CD4-positive, alpha-beta T cell (primary cell): ENCODE measurements around the gene MYO9A. TPM values are rescaled to one million over a fixed set of nuclear protein-coding genes. Genes with fewer than 3 reads are reported as not detected.

ENCODE experiments used
- ATAC-seq: fragments of 200-7000 bp; cut with Tn5 transposase; one replicate; pipeline ENCODE4 v1.10.0; 2022; ENCODE audit warnings: mild to moderate bottlenecking; ENCODE audit not compliant: poor library complexity
- CTCF ChIA-PET: fragments of 350-600 bp; sonication (Branson Sonifier 250); formaldehyde crosslinking; loops from one replicate; lab custom pipeline; 2021; ENCODE audit warnings: antibody characterized with exemption, inconsistent platforms; lab: Charles Lee
- POLR2A ChIA-PET: fragments of 350-600 bp; sonication (Branson Sonifier 250); formaldehyde crosslinking; loops from one replicate; lab custom pipeline; 2021; ENCODE audit warnings: antibody characterized with exemption, inconsistent platforms; lab: Charles Lee
- DNase-seq, 14 experiments: peaks; one replicate each; pipeline ENCODE4 v3.0.0-alpha.2; 2013 to 2020; ENCODE audit warnings: mixed read lengths in 2 of 14
- H3K27ac ChIP-seq, 2 donors: one replicate each; pipeline versions ENCODE4 v1.5.1 to v1.7.0; 2013; ENCODE audit warnings: low read length in 2 of 2, low read depth in 1 of 2, mild to moderate bottlenecking in 1 of 2
- H3K27me3 ChIP-seq, 2 experiments: 1 replicate in 1 of 2; 2 replicates in 1 of 2; pipeline versions ENCODE4 v1.6.1 to v1.7.0; 2013; ENCODE audit warnings: low read length in 2 of 2, control low read depth in 1 of 2, mild to moderate bottlenecking in 1 of 2, moderate library complexity in 1 of 2; ENCODE audit not compliant: insufficient read depth in 2 of 2, control insufficient read depth in 1 of 2
- H3K36me3 ChIP-seq: one replicate; pipeline ENCODE4 v1.6.1; 2013; ENCODE audit warnings: low read length, control low read depth; ENCODE audit not compliant: insufficient read depth
- H3K4me1 ChIP-seq: one replicate; pipeline ENCODE4 v1.6.1; 2013; ENCODE audit warnings: low read length, control low read depth; ENCODE audit not compliant: insufficient read depth
- H3K4me3 ChIP-seq: one replicate; pipeline ENCODE4 v1.5.1; 2013; ENCODE audit warnings: mild to moderate bottlenecking, low read length, moderate library complexity
- H3K9me3 ChIP-seq, 2 experiments: 1 replicate in 1 of 2; 2 replicates in 1 of 2; pipeline versions ENCODE4 v1.6.1 to v1.7.0; 2013; ENCODE audit warnings: low read length in 2 of 2, mild to moderate bottlenecking in 2 of 2, control low read depth in 1 of 2, moderate library complexity in 1 of 2; ENCODE audit not compliant: control insufficient read depth in 1 of 2, insufficient read depth in 1 of 2
- H3K27ac Mint-ChIP-seq: one replicate; pipeline ENCODE4 v1.8.0; 2020; ENCODE audit warnings: mixed read lengths
- H3K27me3 Mint-ChIP-seq: one replicate; pipeline ENCODE4 v1.8.0; 2021; ENCODE audit warnings: mixed read lengths
- H3K36me3 Mint-ChIP-seq: one replicate; pipeline ENCODE4 v1.8.0; 2021; ENCODE audit warnings: low read depth, mixed read lengths
- H3K4me1 Mint-ChIP-seq: one replicate; pipeline ENCODE4 v1.8.0; 2021; ENCODE audit warnings: low read depth, mixed read lengths
- H3K4me3 Mint-ChIP-seq: one replicate; pipeline ENCODE4 v1.8.0; 2020; ENCODE audit warnings: mild to moderate bottlenecking, mixed read lengths
- H3K9me3 Mint-ChIP-seq: one replicate; pipeline ENCODE4 v1.8.0; 2020; ENCODE audit warnings: mixed read lengths
- intact Hi-C, 2 experiments: fragments of 100-400 bp; cut with DNase I in 1 of 2; cut with micrococcal nuclease in 1 of 2; formaldehyde crosslinking; loops; one replicate each; pipeline versions ENCODE4 v1.15.1 to v1.9.0; 2023 to 2025; cut with DNase I, micrococcal nuclease
- total RNA-seq, 174 experiments: library from RNA in 2 of 174; stranded (reverse) in 2 of 174; gene quantifications; one replicate each; pipeline ENCODE4 v1.2.3 and lab custom pipeline; 2021 to 2026
- TF ChIP-seq, protein P1 (sequence below): fragments of 200-600 bp; IDR thresholded peaks from one replicate; pipeline ENCODE4 v1.8.0; 2022; ENCODE audit warnings: antibody characterized with exemption, mild to moderate bottlenecking

The MYO9A gene
- total RNA-seq, 2 experiments from 2014 or later: 23.4 to 29.1 TPM

DNA sequence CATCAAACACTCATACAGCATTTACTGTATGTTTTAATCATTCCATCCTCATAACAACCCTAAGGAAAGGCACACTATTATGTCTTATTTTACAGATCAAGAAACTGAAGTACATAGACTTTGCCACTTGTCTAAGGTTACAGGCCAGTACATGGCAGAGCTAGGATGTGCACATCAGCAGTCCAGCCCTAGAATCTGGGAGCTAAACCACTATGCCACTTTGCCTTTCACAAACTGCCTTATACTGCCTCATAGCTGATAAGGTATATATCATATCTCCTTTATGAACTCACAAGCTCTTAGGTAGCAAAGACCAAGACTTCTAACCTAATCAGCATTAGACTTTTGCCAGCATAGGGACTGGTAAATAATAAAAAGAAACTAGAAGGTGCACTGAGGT is 49.1 kb downstream of the MYO9A start:
- no peaks in the 10 kb centered on the region for H3K27me3 ChIP-seq
- H3K27me3 Mint-ChIP-seq: no peaks in the 10 kb centered on the region
- H3K9me3 Mint-ChIP-seq: no peaks in the 10 kb centered on the region
- TF ChIP-seq, protein P1, sequence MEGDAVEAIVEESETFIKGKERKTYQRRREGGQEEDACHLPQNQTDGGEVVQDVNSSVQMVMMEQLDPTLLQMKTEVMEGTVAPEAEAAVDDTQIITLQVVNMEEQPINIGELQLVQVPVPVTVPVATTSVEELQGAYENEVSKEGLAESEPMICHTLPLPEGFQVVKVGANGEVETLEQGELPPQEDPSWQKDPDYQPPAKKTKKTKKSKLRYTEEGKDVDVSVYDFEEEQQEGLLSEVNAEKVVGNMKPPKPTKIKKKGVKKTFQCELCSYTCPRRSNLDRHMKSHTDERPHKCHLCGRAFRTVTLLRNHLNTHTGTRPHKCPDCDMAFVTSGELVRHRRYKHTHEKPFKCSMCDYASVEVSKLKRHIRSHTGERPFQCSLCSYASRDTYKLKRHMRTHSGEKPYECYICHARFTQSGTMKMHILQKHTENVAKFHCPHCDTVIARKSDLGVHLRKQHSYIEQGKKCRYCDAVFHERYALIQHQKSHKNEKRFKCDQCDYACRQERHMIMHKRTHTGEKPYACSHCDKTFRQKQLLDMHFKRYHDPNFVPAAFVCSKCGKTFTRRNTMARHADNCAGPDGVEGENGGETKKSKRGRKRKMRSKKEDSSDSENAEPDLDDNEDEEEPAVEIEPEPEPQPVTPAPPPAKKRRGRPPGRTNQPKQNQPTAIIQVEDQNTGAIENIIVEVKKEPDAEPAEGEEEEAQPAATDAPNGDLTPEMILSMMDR: no peak
- no peaks in the 10 kb centered on the region for H3K9me3 ChIP-seq
- H3K4me3 Mint-ChIP-seq: no peak overlapping the region
- H3K36me3 Mint-ChIP-seq: peaks cover 5% of the 10 kb centered on the region
- intact Hi-C loops: no loop called here
- no peak overlapping the region for H3K27ac Mint-ChIP-seq
- H3K4me3 ChIP-seq: no peak overlapping the region
- DNase-seq: no peak
- no peaks in the 10 kb centered on the region for H3K36me3 ChIP-seq
- POLR2A ChIA-PET: no interaction called here
- no peaks in the 10 kb centered on the region for H3K4me1 ChIP-seq
- peaks cover 12% of the 10 kb centered on the region for H3K4me1 Mint-ChIP-seq
- no peak for ATAC-seq
- H3K27ac ChIP-seq: no peak overlapping the region
- CTCF ChIA-PET: interaction anchor here (1.0 kb wide), 1 partner anchor 9 kb away, joined by 3 read pairs; no protein-coding TSS in a partner anchor

DNA sequence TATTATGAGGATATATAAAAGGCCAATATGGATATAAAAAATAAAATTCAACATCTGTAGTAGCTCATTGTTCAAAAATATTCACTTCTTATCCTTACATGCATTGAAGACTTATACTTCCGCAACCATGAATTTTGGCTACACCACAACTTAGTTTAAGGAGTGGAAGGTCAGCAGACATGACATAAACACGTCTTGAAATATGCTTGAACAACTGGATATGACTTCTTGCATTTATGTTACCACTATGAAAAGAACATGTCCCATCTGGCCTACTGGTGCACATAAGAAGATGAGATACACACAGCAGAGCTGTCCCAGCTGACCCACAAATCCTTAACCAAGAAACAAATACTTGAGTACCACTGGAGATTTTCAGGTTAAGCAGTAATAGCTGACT is 52.1 kb downstream of the MYO9A start:
- peaks cover 4% of the 10 kb centered on the region in 2 experiments for H3K9me3 ChIP-seq
- peaks cover 6% of the 10 kb centered on the region for H3K4me1 ChIP-seq
- H3K27ac Mint-ChIP-seq: no peak overlapping the region
- no peak overlapping the region for H3K4me3 ChIP-seq
- ChIA-PET POLR2A (no interaction called here), CTCF (no interaction called here)
- H3K27me3 Mint-ChIP-seq: no peaks in the 10 kb centered on the region
- no peak for DNase-seq
- peaks cover 28% of the 10 kb centered on the region for H3K36me3 Mint-ChIP-seq
- peaks cover 7% of the 10 kb centered on the region for H3K9me3 Mint-ChIP-seq
- TF ChIP-seq, protein P1: no peak
- intact Hi-C loops: no loop called here
- no peaks in the 10 kb centered on the region for H3K27me3 ChIP-seq
- ATAC-seq: no peak
- no peak overlapping the region for H3K27ac ChIP-seq
- peaks cover 5% of the 10 kb centered on the region for H3K4me1 Mint-ChIP-seq
- H3K4me3 Mint-ChIP-seq: no peak overlapping the region
- no peaks in the 10 kb centered on the region for H3K36me3 ChIP-seq

DNA sequence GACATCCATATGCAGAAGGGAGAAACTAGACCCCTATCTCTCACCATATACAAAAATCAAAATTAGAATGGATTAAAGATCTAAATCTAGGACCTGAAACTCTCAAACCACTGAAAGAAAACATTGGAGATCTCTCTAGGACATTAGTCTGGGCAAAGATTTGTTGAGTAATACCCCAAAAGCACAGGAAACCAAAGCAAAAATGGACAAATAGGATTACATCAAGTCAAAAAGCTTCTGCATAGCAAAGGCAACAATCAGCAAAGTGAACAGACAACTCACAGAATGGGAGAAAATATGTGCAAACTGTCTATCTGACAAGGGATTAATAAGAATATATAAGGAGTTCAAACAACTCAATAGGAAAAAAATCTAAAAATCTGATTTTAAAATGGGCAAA is 54.8 kb downstream of the MYO9A start:
- no peaks in the 10 kb centered on the region for H3K27me3 ChIP-seq
- peaks cover 11% of the 10 kb centered on the region for H3K4me1 Mint-ChIP-seq
- H3K4me3 Mint-ChIP-seq: no peak overlapping the region
- ATAC-seq (no peak), DNase-seq (no peak)
- no peak overlapping the region for H3K27ac ChIP-seq
- peaks cover 7% of the 10 kb centered on the region for H3K9me3 Mint-ChIP-seq
- H3K4me3 ChIP-seq: no peak overlapping the region
- no peaks in the 10 kb centered on the region for H3K36me3 ChIP-seq
- POLR2A ChIA-PET: no interaction called here
- H3K36me3 Mint-ChIP-seq: peaks cover 28% of the 10 kb centered on the region
- intact Hi-C loops: no loop called here
- no peaks in the 10 kb centered on the region for H3K27me3 Mint-ChIP-seq
- H3K9me3 ChIP-seq: peaks cover 4% of the 10 kb centered on the region in 2 experiments
- H3K27ac Mint-ChIP-seq: no peak overlapping the region
- CTCF ChIA-PET: no interaction called here
- TF ChIP-seq, protein P1: no peak
- H3K4me1 ChIP-seq: peaks cover 8% of the 10 kb centered on the region
